ENCODE measurements around the gene DNAJC30. TPM values are rescaled to one million over a fixed set of nuclear protein-coding genes. Genes with fewer than 3 reads are reported as not detected.

DNAJC30 gene
- total and polyA plus RNA-seq, 11 donors, result 6.8 to 21.1 (median 14.0) TPM

DNA sequence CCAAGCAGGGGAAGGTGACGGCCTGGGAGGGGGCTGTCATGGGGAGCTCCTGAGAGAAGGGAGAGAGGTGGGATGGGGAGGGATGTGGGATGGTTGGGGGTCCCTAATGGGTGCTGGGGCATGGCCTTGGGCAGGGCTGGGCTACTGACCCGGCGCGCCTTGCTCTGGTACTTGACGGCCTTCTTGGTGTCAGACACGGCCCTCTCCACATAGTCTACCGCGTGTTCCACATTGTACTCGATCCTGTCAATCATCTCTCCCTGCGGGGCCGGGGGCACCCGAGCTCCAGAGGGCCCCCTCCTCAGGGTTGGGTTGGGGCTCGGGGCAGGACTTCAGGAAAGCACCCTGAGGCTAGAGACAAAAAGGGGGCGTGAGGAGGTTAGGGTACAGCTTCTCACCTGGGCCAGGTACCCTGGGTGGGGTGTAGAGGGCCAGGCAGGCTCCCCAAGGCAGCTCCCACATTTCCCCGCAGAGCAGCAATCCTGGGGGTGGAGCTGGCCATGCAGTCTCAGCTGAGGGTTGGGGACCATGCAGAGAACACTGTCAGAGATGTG is 17.4 kb upstream of the DNAJC30 start:
- no peak overlapping the region for H3K27ac ChIP-seq
- no peaks in the 10 kb centered on the region for H3K27me3 ChIP-seq
- ATAC-seq, result peak in 1 of 4 donors; percentile 5
- no peaks in the 10 kb centered on the region for H3K9me3 ChIP-seq
- DNase-seq, result no peak
- peaks cover 0 to 49% (median 36%) of the 10 kb centered on the region in 9 donors for H3K36me3 ChIP-seq
- peaks cover 0 to 6% (median 0%) of the 10 kb centered on the region in 12 donors for H3K4me1 ChIP-seq
- no peak overlapping the region for H3K4me3 ChIP-seq
- 79 to 89% (median 87%) methylated on average over 13 to 15 of the region's 15 CpGs for WGBS, 4 donors
- no peak for TF ChIP-seq POLR2A (IDR thresholded peaks at IDR 0.05)
- TF ChIP-seq, protein P1, sequence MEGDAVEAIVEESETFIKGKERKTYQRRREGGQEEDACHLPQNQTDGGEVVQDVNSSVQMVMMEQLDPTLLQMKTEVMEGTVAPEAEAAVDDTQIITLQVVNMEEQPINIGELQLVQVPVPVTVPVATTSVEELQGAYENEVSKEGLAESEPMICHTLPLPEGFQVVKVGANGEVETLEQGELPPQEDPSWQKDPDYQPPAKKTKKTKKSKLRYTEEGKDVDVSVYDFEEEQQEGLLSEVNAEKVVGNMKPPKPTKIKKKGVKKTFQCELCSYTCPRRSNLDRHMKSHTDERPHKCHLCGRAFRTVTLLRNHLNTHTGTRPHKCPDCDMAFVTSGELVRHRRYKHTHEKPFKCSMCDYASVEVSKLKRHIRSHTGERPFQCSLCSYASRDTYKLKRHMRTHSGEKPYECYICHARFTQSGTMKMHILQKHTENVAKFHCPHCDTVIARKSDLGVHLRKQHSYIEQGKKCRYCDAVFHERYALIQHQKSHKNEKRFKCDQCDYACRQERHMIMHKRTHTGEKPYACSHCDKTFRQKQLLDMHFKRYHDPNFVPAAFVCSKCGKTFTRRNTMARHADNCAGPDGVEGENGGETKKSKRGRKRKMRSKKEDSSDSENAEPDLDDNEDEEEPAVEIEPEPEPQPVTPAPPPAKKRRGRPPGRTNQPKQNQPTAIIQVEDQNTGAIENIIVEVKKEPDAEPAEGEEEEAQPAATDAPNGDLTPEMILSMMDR (IDR thresholded peaks at IDR 0.05), result no peak
- intact Hi-C loops (cut with DNase I), result no loop called here

DNA sequence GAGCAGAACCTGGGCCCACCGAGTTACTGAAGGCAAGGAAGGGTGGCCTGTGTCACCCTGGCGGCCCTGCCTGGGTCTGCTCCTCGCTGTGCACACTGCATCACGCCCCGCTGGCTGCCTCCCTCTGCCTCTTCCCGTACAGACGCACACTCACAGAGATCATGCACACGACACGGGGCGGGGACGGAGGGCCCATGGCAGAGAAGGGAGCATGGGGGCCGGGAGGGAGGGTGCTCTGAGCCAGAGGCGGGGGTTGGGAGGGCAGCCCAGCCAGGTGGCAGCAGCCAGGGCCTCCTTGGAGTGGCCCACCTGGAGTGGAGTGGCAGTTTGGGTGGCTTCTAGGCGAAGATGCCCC is 16.8 kb upstream of the DNAJC30 start:
- Histone ChIP-seq H3K36me3 (peaks cover 0 to 55% (median 43%) of the 10 kb centered on the region in 9 donors), H3K4me3 (no peak overlapping the region), H3K27me3 (no peaks in the 10 kb centered on the region), H3K4me1 (peaks cover 0 to 6% (median 0%) of the 10 kb centered on the region in 12 donors), H3K27ac (no peak overlapping the region), H3K9me3 (no peaks in the 10 kb centered on the region)
- 81 to 89% (median 89%) methylated on average over 12 to 14 of the region's 14 CpGs for WGBS, 4 donors
- DNase-seq (peak in 1 of 5 donors; percentile 49), ATAC-seq (no peak)
- no peak for TF ChIP-seq POLR2A (IDR thresholded peaks at IDR 0.05)
- TF ChIP-seq, protein P1 (IDR thresholded peaks at IDR 0.05), result no peak
- intact Hi-C loops (cut with DNase I), result no loop called here

DNA sequence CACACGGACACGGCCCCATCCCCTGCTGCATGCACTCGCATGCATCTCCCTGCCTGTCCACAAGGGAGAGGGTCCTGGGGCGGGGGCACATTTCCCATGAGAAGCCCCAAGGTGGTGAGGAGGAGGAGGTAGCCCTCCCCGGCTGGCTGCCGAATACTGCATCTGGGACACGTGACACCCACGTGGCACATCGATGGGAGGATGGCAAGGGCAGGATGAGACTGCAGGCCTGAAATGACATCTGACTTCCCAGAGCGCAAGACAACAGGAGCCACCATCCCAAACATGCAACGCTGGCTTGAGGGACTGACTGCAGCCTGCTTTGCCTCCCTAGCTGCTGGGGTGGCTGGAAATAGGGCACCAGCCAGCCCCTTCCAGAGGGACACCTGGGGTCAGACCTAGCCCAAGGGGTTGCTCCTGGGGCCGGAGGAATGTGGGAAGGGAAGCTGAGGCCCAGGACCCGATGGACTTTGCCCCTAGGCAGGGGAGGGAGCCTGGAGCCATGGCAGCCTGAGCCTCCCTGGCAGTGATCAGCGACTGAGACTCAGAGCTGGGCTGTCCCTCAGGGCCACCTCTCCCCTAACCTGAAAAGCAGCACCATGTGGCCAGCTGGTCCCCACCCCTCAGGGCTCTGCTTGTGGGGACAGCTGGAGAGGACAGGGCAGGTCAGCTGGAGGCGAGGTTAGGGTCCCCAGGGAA is 16.3 kb upstream of the DNAJC30 start:
- H3K27ac ChIP-seq, result no peak overlapping the region
- no peaks in the 10 kb centered on the region for H3K9me3 ChIP-seq
- H3K4me1 ChIP-seq, result peaks cover 0 to 6% (median 0%) of the 10 kb centered on the region in 12 donors
- no peak for TF ChIP-seq POLR2A (IDR thresholded peaks at IDR 0.05)
- TF ChIP-seq, protein P1 (IDR thresholded peaks at IDR 0.05), result no peak
- peaks cover 0 to 60% (median 48%) of the 10 kb centered on the region in 9 donors for H3K36me3 ChIP-seq
- intact Hi-C loops (cut with DNase I), result no loop called here
- peak in 1 of 5 donors; percentile 38 for DNase-seq
- H3K4me3 ChIP-seq, result no peak overlapping the region
- no peaks in the 10 kb centered on the region for H3K27me3 ChIP-seq
- 80 to 88% (median 85%) methylated on average over 12 to 15 of the region's 15 CpGs for WGBS, 4 donors
- ATAC-seq, result no peak

DNA sequence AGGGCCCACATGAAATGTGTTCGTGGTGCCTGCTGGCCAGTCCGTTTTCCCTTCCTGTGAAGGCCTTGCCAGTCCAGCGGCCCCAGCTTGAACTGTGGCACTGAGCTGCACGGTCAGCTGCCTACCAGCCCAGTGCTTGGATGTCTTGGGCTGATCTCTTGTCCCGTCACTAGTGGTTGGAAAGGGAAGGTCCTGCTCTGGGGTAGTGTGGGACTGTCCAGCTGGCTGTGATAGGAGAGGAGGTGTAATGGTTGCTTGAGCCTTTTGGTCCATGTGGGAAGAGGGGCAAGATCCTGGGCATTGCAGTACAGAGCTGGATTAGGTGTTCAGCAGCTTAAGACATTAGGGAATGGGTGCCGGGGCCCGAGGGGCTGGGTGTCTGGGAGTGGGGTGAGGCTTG is 15.2 kb upstream of the DNAJC30 start:
- Histone ChIP-seq H3K36me3 (peaks cover 0 to 71% (median 59%) of the 10 kb centered on the region in 9 donors), H3K27ac (no peak overlapping the region), H3K27me3 (no peaks in the 10 kb centered on the region), H3K9me3 (no peaks in the 10 kb centered on the region), H3K4me1 (no peaks in the 10 kb centered on the region), H3K4me3 (no peak overlapping the region)
- intact Hi-C loops (cut with DNase I), result no loop called here
- TF ChIP-seq, protein P1 (IDR thresholded peaks at IDR 0.05), result no peak
- TF ChIP-seq POLR2A (IDR thresholded peaks at IDR 0.05), result no peak
- no peak for DNase-seq
- no peak for ATAC-seq
- WGBS, 4 donors, result 87 to 96% (median 88%) methylated on average over 7 of the region's 7 CpGs
